B cell (primary cell): Measurements from ENCODE around the gene NLRX1. TPM values are rescaled to one million over a fixed set of nuclear protein-coding genes. Genes with fewer than 3 reads are reported as not detected.

Experiments
- ATAC-seq: fragments of 200-7000 bp; cut with Tn5 transposase; one replicate; pipeline ENCODE4 v1.10.0; 2021; ENCODE audit warnings: low read depth, mild to moderate bottlenecking, moderate number of reproducible peaks, moderate library complexity
- CTCF ChIA-PET: fragments of 350-600 bp; sonication (Branson Sonifier 250); formaldehyde crosslinking; loops from one replicate; lab custom pipeline; 2021; ENCODE audit warnings: antibody characterized with exemption, inconsistent platforms; lab: Charles Lee
- POLR2A ChIA-PET: fragments of 350-600 bp; sonication (Branson Sonifier 250); formaldehyde crosslinking; loops from one replicate; lab custom pipeline; 2021; ENCODE audit warnings: antibody characterized with exemption; lab: Charles Lee
- DNase-seq: peaks from one replicate; pipeline ENCODE4 v3.0.0; 2013
- H2AFZ ChIP-seq: 2 replicates; pipeline ENCODE4 v1.6.1; 2012; ENCODE audit warnings: mild to moderate bottlenecking, low read depth, low read length; ENCODE audit not compliant: insufficient read depth, poor library complexity, severe bottlenecking
- H3K27ac ChIP-seq, 2 donors: 1 replicate in 1 of 2; 2 replicates in 1 of 2; pipeline ENCODE4 v1.5.1; 2012 to 2013; ENCODE audit warnings: low read length in 2 of 2, mild to moderate bottlenecking in 2 of 2, moderate library complexity in 1 of 2
- H3K27me3 ChIP-seq, 4 experiments: fragments of 200-600 bp in 1 of 4; sonication (generic) in 1 of 4; replicated peaks in 1 of 4; 1 replicate in 2 of 4; 2 replicates in 2 of 4; pipeline versions ENCODE4 v1.6.1 to v1.7.0; 2013 to 2016; ENCODE audit warnings: low read length in 3 of 4, mild to moderate bottlenecking in 2 of 4, mixed read lengths in 1 of 4, moderate library complexity in 1 of 4; ENCODE audit not compliant: insufficient read depth in 4 of 4, control insufficient read depth in 3 of 4; ENCODE audit errors: control extremely low read depth in 1 of 4
- H3K36me3 ChIP-seq, 2 experiments: replicated peaks in 1 of 2; 1 replicate in 1 of 2; 2 replicates in 1 of 2; pipeline versions ENCODE4 v1.6.1 to v1.7.1; 2013; ENCODE audit warnings: low read length in 1 of 2; ENCODE audit not compliant: insufficient read depth in 2 of 2, control insufficient read depth in 1 of 2; ENCODE audit errors: control extremely low read depth in 1 of 2, extremely low read depth in 1 of 2
- H3K4me1 ChIP-seq, 2 donors: fragments of 200-600 bp in 1 of 2; sonication (generic) in 1 of 2; 1 replicate in 1 of 2; 2 replicates in 1 of 2; pipeline versions ENCODE4 v1.5.1 to v1.6.1; 2013 to 2017; ENCODE audit warnings: low read length in 2 of 2; ENCODE audit not compliant: control insufficient read depth in 2 of 2, insufficient read depth in 2 of 2
- H3K4me2 ChIP-seq: replicated peaks from 2 replicates; pipeline ENCODE3; 2012; ENCODE audit warnings: mild to moderate bottlenecking, low read depth, low read length; ENCODE audit not compliant: poor library complexity, severe bottlenecking
- H3K4me3 ChIP-seq, 5 experiments: fragments of 200-600 bp in 1 of 5; sonication (generic) in 1 of 5; 1 replicate in 3 of 5; 2 replicates in 2 of 5; pipeline versions ENCODE4 v1.5.1 to v1.7.0; 2011 to 2016; ENCODE audit warnings: low read length in 4 of 5, mild to moderate bottlenecking in 4 of 5, low read depth in 2 of 5, control low read depth in 1 of 5, moderate library complexity in 1 of 5; ENCODE audit not compliant: insufficient read depth in 1 of 5; ENCODE audit errors: control extremely low read depth in 1 of 5, extremely low read depth in 1 of 5
- H3K79me2 ChIP-seq: fragments of 200-600 bp; sonication (generic); one replicate; pipeline ENCODE4 v1.6.0; 2016; ENCODE audit warnings: low read length; ENCODE audit not compliant: control insufficient read depth, insufficient read depth
- H3K9ac ChIP-seq: fragments of 200-600 bp; sonication (generic); 2 replicates; pipeline ENCODE4 v1.6.1; 2017; ENCODE audit warnings: mild to moderate bottlenecking, low read length, moderate library complexity
- H3K9me3 ChIP-seq, 3 donors: one replicate each; pipeline versions ENCODE4 v1.6.1 to v1.7.1; 2013; ENCODE audit warnings: low read length in 2 of 3; ENCODE audit not compliant: control insufficient read depth in 2 of 3, insufficient read depth in 1 of 3; ENCODE audit errors: control extremely low read depth in 1 of 3
- H4K20me1 ChIP-seq: 2 replicates; pipeline ENCODE4 v1.6.0; 2012; ENCODE audit warnings: mild to moderate bottlenecking, low read length; ENCODE audit not compliant: insufficient read depth, control insufficient read depth, poor library complexity, severe bottlenecking
- H3K27ac Mint-ChIP-seq: one replicate; pipeline ENCODE4 v1.8.0; 2021; ENCODE audit warnings: mixed read lengths
- H3K27me3 Mint-ChIP-seq: one replicate; pipeline ENCODE4 v1.8.0; 2021; ENCODE audit warnings: mixed read lengths
- H3K4me1 Mint-ChIP-seq: one replicate; pipeline ENCODE4 v1.8.0; 2021; ENCODE audit warnings: mixed read lengths
- H3K4me3 Mint-ChIP-seq: one replicate; pipeline ENCODE4 v1.8.0; 2021; ENCODE audit warnings: mixed read lengths
- H3K9me3 Mint-ChIP-seq: one replicate; pipeline ENCODE4 v1.8.0; 2022; ENCODE audit warnings: mixed read lengths; ENCODE audit not compliant: insufficient read depth
- EZH2 ChIP-seq: IDR thresholded peaks from 2 replicates; pipeline ENCODE4 v1.6.1; 2012; ENCODE audit warnings: borderline replicate concordance, low read depth, mild to moderate bottlenecking, moderate library complexity, low read length; ENCODE audit not compliant: insufficient read depth, poor library complexity, severe bottlenecking
- WGBS: methylation state at CpG from one replicate; pipeline ENCODE4 v1.1.5; 2013; ENCODE audit warnings: missing lambda C conversion rate; ENCODE audit not compliant: insufficient coverage; 5-methylcytosine and 5-hydroxymethylcytosine counted together
- intact Hi-C: fragments of 100-400 bp; cut with micrococcal nuclease; formaldehyde crosslinking; loops from one replicate; pipeline ENCODE4 v1.10.0; 2022
- polyA plus RNA-seq: library from polyadenylated mRNA; depleted of rRNA; stranded (reverse); fragments of >200 nt; gene quantifications from 2 replicates; pipeline ENCODE4 v1.2.3, GENCODE V29; 2012
- total RNA-seq, 2 donors: library from RNA; stranded (reverse); fragments of 120-200 nt in 1 of 2; gene quantifications; 1 replicate in 1 of 2; 2 replicates in 1 of 2; pipeline versions ENCODE4 v1.2.3 to v1.2.4, GENCODE V29; 2013 to 2022
- TF ChIP-seq, protein P1 (sequence below): fragments of 200-600 bp; IDR thresholded peaks from one replicate; pipeline ENCODE4 v1.8.0; 2022; ENCODE audit warnings: antibody characterized with exemption, mild to moderate bottlenecking

Gene NLRX1
- total and polyA plus RNA-seq, 2 donors (not counting 1 experiment from before 2014, with no cell fraction given), result 6.3 to 10.4 TPM

DNA sequence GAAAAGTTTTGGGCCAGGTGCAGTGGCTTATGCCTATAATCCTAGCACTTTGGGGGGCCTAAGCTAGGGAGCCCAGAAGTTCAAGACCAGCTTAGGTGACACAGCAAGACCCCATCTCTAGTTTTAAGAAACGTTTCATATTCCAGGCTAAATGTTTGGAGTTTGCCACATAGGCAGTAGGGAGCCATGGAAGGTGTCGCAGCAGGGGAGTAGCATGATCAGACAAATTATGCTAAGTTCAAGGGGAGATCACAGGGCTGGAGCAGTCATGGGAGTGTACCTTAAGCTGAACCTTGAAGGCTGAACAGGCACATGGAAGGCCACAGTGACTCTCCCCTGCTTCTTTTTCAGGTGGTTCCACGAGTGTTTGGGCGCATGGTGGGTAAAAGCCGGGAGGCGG, 10.8 kb downstream of the NLRX1 start:
- TF ChIP-seq, protein P1, sequence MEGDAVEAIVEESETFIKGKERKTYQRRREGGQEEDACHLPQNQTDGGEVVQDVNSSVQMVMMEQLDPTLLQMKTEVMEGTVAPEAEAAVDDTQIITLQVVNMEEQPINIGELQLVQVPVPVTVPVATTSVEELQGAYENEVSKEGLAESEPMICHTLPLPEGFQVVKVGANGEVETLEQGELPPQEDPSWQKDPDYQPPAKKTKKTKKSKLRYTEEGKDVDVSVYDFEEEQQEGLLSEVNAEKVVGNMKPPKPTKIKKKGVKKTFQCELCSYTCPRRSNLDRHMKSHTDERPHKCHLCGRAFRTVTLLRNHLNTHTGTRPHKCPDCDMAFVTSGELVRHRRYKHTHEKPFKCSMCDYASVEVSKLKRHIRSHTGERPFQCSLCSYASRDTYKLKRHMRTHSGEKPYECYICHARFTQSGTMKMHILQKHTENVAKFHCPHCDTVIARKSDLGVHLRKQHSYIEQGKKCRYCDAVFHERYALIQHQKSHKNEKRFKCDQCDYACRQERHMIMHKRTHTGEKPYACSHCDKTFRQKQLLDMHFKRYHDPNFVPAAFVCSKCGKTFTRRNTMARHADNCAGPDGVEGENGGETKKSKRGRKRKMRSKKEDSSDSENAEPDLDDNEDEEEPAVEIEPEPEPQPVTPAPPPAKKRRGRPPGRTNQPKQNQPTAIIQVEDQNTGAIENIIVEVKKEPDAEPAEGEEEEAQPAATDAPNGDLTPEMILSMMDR, result no peak
- TF ChIP-seq EZH2, result no peak
- H3K36me3 ChIP-seq, result peaks cover 0 to 8% of the 10 kb centered on the region in 2 experiments
- no peaks in the 10 kb centered on the region for H3K27me3 Mint-ChIP-seq
- no peaks in the 10 kb centered on the region for H4K20me1 ChIP-seq
- POLR2A ChIA-PET, result no interaction called here
- DNase-seq, result no peak
- no peak for ATAC-seq
- H3K27me3 ChIP-seq, result no peaks in the 10 kb centered on the region
- 100% methylated on average over 6 of the region's 6 CpGs for WGBS
- no peaks in the 10 kb centered on the region for H3K4me1 ChIP-seq
- H3K9ac ChIP-seq, result no peak overlapping the region
- H3K27ac Mint-ChIP-seq, result no peak overlapping the region
- no peak overlapping the region for H3K4me3 Mint-ChIP-seq
- no peak overlapping the region for H3K27ac ChIP-seq
- no peaks in the 10 kb centered on the region for H3K9me3 ChIP-seq
- intact Hi-C loops, result no loop called here
- no peaks in the 10 kb centered on the region for H3K9me3 Mint-ChIP-seq
- no peak overlapping the region for H3K4me3 ChIP-seq
- H3K4me2 ChIP-seq, result no peak overlapping the region
- CTCF ChIA-PET, result interaction anchor here (1.0 kb wide), 1 partner anchor 15 kb away, joined by 3 read pairs; no protein-coding TSS in a partner anchor
- H3K4me1 Mint-ChIP-seq, result peaks cover 1% of the 10 kb centered on the region
- H2AFZ ChIP-seq, result no peak overlapping the region
- H3K79me2 ChIP-seq, result no peaks in the 10 kb centered on the region

- ATAC-seq (no peak), DNase-seq (no peak)
- no peaks in the 10 kb centered on the region for H3K9me3 Mint-ChIP-seq
- ChIA-PET POLR2A (no interaction called here), CTCF (interaction anchor here (1.4 kb wide), 1 partner anchor 13 kb away, joined by 5 read pairs; no protein-coding TSS in a partner anchor)
- Histone ChIP-seq H3K9me3 (no peaks in the 10 kb centered on the region), H3K9ac (no peak overlapping the region), H4K20me1 (no peaks in the 10 kb centered on the region), H3K27me3 (no peaks in the 10 kb centered on the region), H2AFZ (no peak overlapping the region), H3K4me1 (no peaks in the 10 kb centered on the region), H3K79me2 (no peaks in the 10 kb centered on the region), H3K27ac (no peak overlapping the region), H3K36me3 (peaks cover 0 to 5% of the 10 kb centered on the region in 2 experiments), H3K4me2 (no peak overlapping the region), H3K4me3 (no peak overlapping the region)
- no peak overlapping the region for H3K4me3 Mint-ChIP-seq
- H3K27me3 Mint-ChIP-seq, result no peaks in the 10 kb centered on the region
- intact Hi-C loops, result no loop called here
- no peak overlapping the region for H3K27ac Mint-ChIP-seq
- no peak for TF ChIP-seq EZH2
- TF ChIP-seq, protein P1, result no peak
- peaks cover 4% of the 10 kb centered on the region for H3K4me1 Mint-ChIP-seq
- over 99% methylated on average over 9 of the region's 10 CpGs for WGBS
Measured at GRCh38 chr11:119179983-119180382, 11.5 kb downstream of the NLRX1 start.
